Measurements from ENCODE around the gene RABGAP1L.
"Not testable (repeated sequence)": the region's sequence is repeated elsewhere in the genome, so short reads cannot be mapped to it uniquely, and the experiment has no call there.

The RABGAP1L gene

GRCh38 chr1:174884566-174884965, 725.2 kb downstream of the RABGAP1L start:
- no peak for DNase-seq
- intact Hi-C loops (cut with DNase I): no loop called here

- DNase-seq: no peak
- intact Hi-C loops (cut with DNase I): no loop called here
Measured at GRCh38 chr1:174890024-174890423, 730.7 kb downstream of the RABGAP1L start.

- DNase-seq: peak in 1 of 10 donors; percentile 30
- intact Hi-C loops (cut with DNase I): no loop called here
Measured at GRCh38 chr1:174892016-174892415, 732.7 kb downstream of the RABGAP1L start.

- intact Hi-C loops (cut with DNase I): no loop called here
- DNase-seq: no peak
Measured at GRCh38 chr1:174894117-174894762, 734.9 kb downstream of the RABGAP1L start.

- intact Hi-C loops (cut with DNase I); DNase-seq: not testable (repeated sequence)
Measured at GRCh38 chr1:174895610-174896009, 736.3 kb downstream of the RABGAP1L start.

GRCh38 chr1:174898102-174898797, 738.9 kb downstream of the RABGAP1L start:
- intact Hi-C loops (cut with DNase I): no loop called here
- no peak for DNase-seq

GRCh38 chr1:174900317-174900716, 741.0 kb downstream of the RABGAP1L start:
- intact Hi-C loops (cut with DNase I): no loop called here
- no peak for DNase-seq

GRCh38 chr1:174902531-174903099, 743.3 kb downstream of the RABGAP1L start:
- intact Hi-C loops (cut with DNase I): no loop called here
- DNase-seq: no peak

- intact Hi-C loops (cut with DNase I): no loop called here
Measured at GRCh38 chr1:174911606-174912005, 752.3 kb downstream of the RABGAP1L start.

GRCh38 chr1:174912264-174912663, 752.9 kb downstream of the RABGAP1L start:
- DNase-seq: no peak
- intact Hi-C loops (cut with DNase I): no loop called here

More at GRCh38 chr1:174911606-174912005, 752.3 kb downstream of the RABGAP1L start:
- DNase-seq: no peak

GRCh38 chr1:174913225-174913903, 754.0 kb downstream of the RABGAP1L start:
- DNase-seq: no peak
- intact Hi-C loops (cut with DNase I): no loop called here

- intact Hi-C loops (cut with DNase I): no loop called here
- no peak for DNase-seq
Measured at GRCh38 chr1:174914991-174915390, 755.7 kb downstream of the RABGAP1L start.

GRCh38 chr1:174916846-174917245, 757.5 kb downstream of the RABGAP1L start:
- intact Hi-C loops (cut with DNase I): no loop called here
- DNase-seq: no peak

GRCh38 chr1:174920093-174920492, 760.8 kb downstream of the RABGAP1L start:
- intact Hi-C loops (cut with DNase I): no loop called here
- no peak for DNase-seq

- no peak for DNase-seq
- intact Hi-C loops (cut with DNase I): no loop called here
Measured at GRCh38 chr1:174922121-174922520, 762.8 kb downstream of the RABGAP1L start.

- intact Hi-C loops (cut with DNase I): no loop called here
- no peak for DNase-seq
Measured at GRCh38 chr1:174923820-174924219, 764.5 kb downstream of the RABGAP1L start.

- DNase-seq: no peak
- intact Hi-C loops (cut with DNase I): no loop called here
Measured at GRCh38 chr1:174928541-174928940, 769.2 kb downstream of the RABGAP1L start.

- DNase-seq: no peak
- intact Hi-C loops (cut with DNase I): no loop called here
Measured at GRCh38 chr1:174931214-174931613, 771.9 kb downstream of the RABGAP1L start.

- intact Hi-C loops (cut with DNase I): no loop called here
- no peak for DNase-seq
Measured at GRCh38 chr1:174932587-174932986, 773.3 kb downstream of the RABGAP1L start.

GRCh38 chr1:174935961-174936727, 776.8 kb downstream of the RABGAP1L start:
- intact Hi-C loops (cut with DNase I): no loop called here
- DNase-seq: no peak
